SK-N-SH (cell line): ENCODE measurements around the gene POC1B. TPM values are rescaled to one million over a fixed set of nuclear protein-coding genes. Genes with fewer than 3 reads are reported as not detected.

Experiments
- CTCF ChIA-PET: fragments of 300-600, 350-600 bp; formaldehyde crosslinking; extraction: SDS; loops from one replicate; lab custom pipeline; 2021; lab: Yijun Ruan, JAX
- POLR2A ChIA-PET: fragments of 350-600 bp; sonication (Branson Sonifier 250); formaldehyde crosslinking; extraction: SDS; loops from one replicate; lab custom pipeline; 2020; ENCODE audit warnings: antibody characterized with exemption, inconsistent platforms; lab: Yijun Ruan, JAX
- DNase-seq: peaks from one replicate; pipeline ENCODE4 v3.0.0; 2012
- H2AFZ ChIP-seq: fragments of 200-600 bp; sonication (generic); 2 replicates; pipeline ENCODE4 v1.8.1; 2016; ENCODE audit warnings: antibody characterized with exemption, mild to moderate bottlenecking, low read depth
- H3F3A ChIP-seq: fragments of 200-600 bp; sonication (generic); replicated peaks from 2 replicates; pipeline ENCODE3; 2016; ENCODE audit warnings: antibody characterized with exemption, mild to moderate bottlenecking; ENCODE audit not compliant: insufficient read depth
- H3K27ac ChIP-seq, 2 experiments: fragments of 200-500 bp in 1 of 2; fragments of 200-600 bp in 1 of 2; sonication (Bioruptor generic) in 1 of 2; sonication (generic), shearing (Covaris generic) in 1 of 2; 2 replicates each; pipeline versions ENCODE4 v1.5.1 to v1.6.1; 2014 to 2016; ENCODE audit warnings: low read depth in 2 of 2, inconsistent platforms in 1 of 2, low read length in 1 of 2, mild to moderate bottlenecking in 1 of 2, mixed read lengths in 1 of 2
- H3K27me3 ChIP-seq: fragments of 200-600 bp; sonication (generic), shearing (Covaris generic); 2 replicates; pipeline ENCODE4 v1.6.1; 2016; ENCODE audit warnings: mixed run types; ENCODE audit not compliant: insufficient read depth
- H3K36me3 ChIP-seq, 2 experiments: fragments of 200-500 bp in 1 of 2; fragments of 200-600 bp in 1 of 2; sonication (Bioruptor generic) in 1 of 2; sonication (generic) in 1 of 2; replicated peaks in 1 of 2; 2 replicates each; pipeline versions ENCODE3 to v1.5.1; 2014 to 2016; ENCODE audit warnings: low read length in 1 of 2, mild to moderate bottlenecking in 1 of 2; ENCODE audit not compliant: insufficient read depth in 2 of 2, control insufficient read depth in 1 of 2
- H3K4me1 ChIP-seq, 2 experiments: fragments of 200-500 bp in 1 of 2; fragments of 200-600 bp in 1 of 2; sonication (Bioruptor generic) in 1 of 2; sonication (generic), shearing (Covaris generic) in 1 of 2; 2 replicates each; pipeline versions ENCODE4 v1.5.1 to v1.6.1; 2014 to 2016; ENCODE audit warnings: low read depth in 1 of 2, low read length in 1 of 2, mixed run types in 1 of 2; ENCODE audit not compliant: insufficient read depth in 2 of 2, control insufficient read depth in 1 of 2
- H3K4me2 ChIP-seq: fragments of 200-600 bp; sonication (generic), shearing (Covaris generic); 2 replicates; pipeline ENCODE4 v1.6.1; 2017; ENCODE audit warnings: mixed run types
- H3K4me3 ChIP-seq, 2 experiments: fragments of 200-500 bp in 1 of 2; fragments of 200-600 bp in 1 of 2; sonication (Bioruptor generic) in 1 of 2; sonication (generic), shearing (Covaris generic) in 1 of 2; 2 replicates each; pipeline versions ENCODE4 v1.5.1 to v1.8.1; 2014 to 2016; ENCODE audit warnings: low read depth in 2 of 2, inconsistent platforms in 1 of 2, low read length in 1 of 2, mild to moderate bottlenecking in 1 of 2, mixed read lengths in 1 of 2, moderate library complexity in 1 of 2
- H3K79me2 ChIP-seq: fragments of 200-600 bp; sonication (generic); 2 replicates; pipeline ENCODE4 v1.8.1; 2017; ENCODE audit warnings: mild to moderate bottlenecking; ENCODE audit not compliant: insufficient read depth
- H3K9ac ChIP-seq: fragments of 200-600 bp; sonication (generic); 2 replicates; pipeline ENCODE4 v1.6.1; 2017; ENCODE audit warnings: mixed run types
- H3K9me2 ChIP-seq: fragments of 200-600 bp; sonication (generic); 2 replicates; pipeline ENCODE4 v1.6.1; 2017; ENCODE audit warnings: mixed run types
- H3K9me3 ChIP-seq: fragments of 200-600 bp; sonication (generic); 2 replicates; pipeline ENCODE4 v1.6.1; 2017; ENCODE audit warnings: mixed run types, mild to moderate bottlenecking, moderate library complexity
- H4K20me1 ChIP-seq: fragments of 200-600 bp; sonication (generic); 2 replicates; pipeline ENCODE4 v1.6.1; 2017; ENCODE audit warnings: mild to moderate bottlenecking, mixed run types; ENCODE audit not compliant: insufficient read depth
- EP300 ChIP-seq, 2 experiments: IDR thresholded peaks; 2 replicates each; pipeline versions ENCODE4 v1.4.0 to v1.6.1; 2012; ENCODE audit warnings: borderline replicate concordance in 1 of 2, low read depth in 1 of 2, low read length in 1 of 2
- FOSL2 ChIP-seq: IDR thresholded peaks from 2 replicates; pipeline ENCODE4 v1.4.0; 2012; ENCODE audit warnings: low read depth, mild to moderate bottlenecking, moderate library complexity, borderline replicate concordance
- FOXJ3 ChIP-seq: sonication (generic); formaldehyde crosslinking; IDR thresholded peaks from 2 replicates; pipeline ENCODE4 v1.5.1; 2020; ENCODE audit warnings: mild to moderate bottlenecking, missing genetic modification reagents
- JUND ChIP-seq: IDR thresholded peaks from 2 replicates; pipeline ENCODE4 v1.4.0; 2012
- PBX3 ChIP-seq: IDR thresholded peaks from 2 replicates; pipeline ENCODE4; 2012
- POLR2AphosphoS5 ChIP-seq: IDR thresholded peaks from 2 replicates; pipeline ENCODE4 v1.6.1; 2012; ENCODE audit warnings: low read depth, low read length
- SIN3A ChIP-seq: IDR thresholded peaks from 2 replicates; pipeline ENCODE4 v1.6.1; 2012; ENCODE audit warnings: low read depth, mild to moderate bottlenecking, low read length, moderate library complexity, borderline replicate concordance
- TAF1 ChIP-seq: IDR thresholded peaks from 2 replicates; pipeline ENCODE4 v1.6.1; 2012; ENCODE audit warnings: low read depth, mild to moderate bottlenecking, low read length, moderate library complexity, borderline replicate concordance
- TCF12 ChIP-seq: IDR thresholded peaks from 2 replicates; pipeline ENCODE4 v1.4.0; 2012
- USF1 ChIP-seq: IDR thresholded peaks from 2 replicates; pipeline ENCODE4 v1.4.0; 2012; ENCODE audit warnings: low read depth, borderline replicate concordance
- WGBS: methylation state at CpG from one replicate; pipeline ENCODE4 v1.1.6; 2017; ENCODE audit warnings: low lambda C conversion rate; 5-methylcytosine and 5-hydroxymethylcytosine counted together
- polyA plus RNA-seq, 3 experiments: library from polyadenylated mRNA; depleted of rRNA; stranded (reverse); fragments of >200 nt; gene quantifications; 2 replicates each; pipeline ENCODE4 v1.2.3, GENCODE V29; 2012

The POC1B gene
- polyA plus RNA-seq, 1 of the 3 experiments (the other 2 are of a cell fraction) = 4.0 TPM

GRCh38 chr12:89456565-89456964 lies 69.3 kb downstream of the POC1B start (continued):
- TF ChIP-seq SIN3A = no peak

GRCh38 chr12:89454080-89454848 lies 71.6 kb downstream of the POC1B start:
- 79% methylated on average over 7 of the region's 7 CpGs for WGBS
- Histone ChIP-seq H3K4me1 (peaks cover 18 to 52% of the 10 kb centered on the region in 2 experiments; a peak in 3 of 4 replicates), H3K4me3 (no peak overlapping the region), H3K27me3 (no peaks in the 10 kb centered on the region), H3K4me2 (no peak overlapping the region; the same call in 1 of the 2 replicates), H3K9ac (peak overlapping the region; percentile 41; the same call in 1 of the 2 replicates), H3K79me2 (no peaks in the 10 kb centered on the region), H3K9me3 (no peaks in the 10 kb centered on the region), H4K20me1 (no peaks in the 10 kb centered on the region), H3F3A (peaks cover 27% of the 10 kb centered on the region), H3K36me3 (no peaks in the 10 kb centered on the region), H2AFZ (no peak overlapping the region), H3K9me2 (no peaks in the 10 kb centered on the region), H3K27ac (peak overlapping the region; percentile 87)
- no peak for DNase-seq
- no peak for TF ChIP-seq FOXJ3 (CRISPR knock-in tag)
- POLR2A ChIA-PET = no interaction called here
- CTCF ChIA-PET = interaction anchor here (0.6 to 1.5 kb wide), 3 partner anchors 100 to 435 kb away, joined by 3 to 4 read pairs (median 3); no protein-coding TSS in a partner anchor

DNA sequence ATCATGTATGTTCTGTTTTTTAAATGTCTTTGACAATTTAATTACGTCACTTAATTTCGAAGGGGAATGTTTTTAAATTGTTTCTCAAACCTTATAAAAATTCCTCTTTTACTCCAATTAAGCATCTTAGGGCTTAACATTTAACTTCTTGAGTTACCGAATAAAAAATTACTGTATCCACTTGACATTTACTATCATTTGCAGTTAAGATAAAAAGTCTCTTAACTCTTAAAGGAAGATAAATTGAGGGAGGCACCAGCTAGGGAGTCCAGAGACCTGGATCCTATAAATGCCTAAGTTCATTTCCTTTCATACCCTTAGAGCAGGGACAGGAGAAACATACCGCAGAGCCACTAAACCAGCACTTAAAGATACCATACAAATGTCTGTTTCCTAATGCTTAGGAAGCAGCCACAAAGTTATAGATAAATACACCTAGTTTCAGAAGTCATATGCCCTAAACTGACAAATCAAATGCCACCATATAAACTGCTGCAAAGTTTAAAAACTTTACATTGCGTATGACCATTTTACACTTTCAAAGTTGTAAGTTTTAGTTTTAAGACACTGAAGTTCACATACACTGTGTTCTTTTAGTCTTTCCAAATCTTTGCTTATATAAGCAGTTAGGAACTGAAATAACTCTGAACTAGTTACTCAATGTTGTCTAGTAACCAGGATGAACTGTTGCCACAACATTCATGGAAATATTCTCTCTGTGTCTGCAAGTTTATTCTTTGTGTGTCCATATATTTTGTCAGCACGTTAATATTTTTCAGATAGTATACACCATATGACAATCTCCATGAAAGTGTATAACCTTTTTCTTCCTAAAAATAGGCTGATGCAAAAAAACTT lies 72.5 kb downstream of the POC1B start:
- WGBS = 60% methylated on average over 6 of the region's 6 CpGs

More for the DNA sequence above, 72.5 kb downstream of the POC1B start:
- peaks cover 27% of the 10 kb centered on the region for H3F3A ChIP-seq
- H3K36me3 ChIP-seq = no peaks in the 10 kb centered on the region
- H3K4me2 ChIP-seq = peak overlapping the region; percentile 10; the same call in 1 of the 2 replicates
- H3K27me3 ChIP-seq = no peaks in the 10 kb centered on the region
- H3K9me3 ChIP-seq = no peaks in the 10 kb centered on the region
- TF ChIP-seq FOSL2 (no peak), POLR2AphosphoS5 (peak; percentile 28; the same call in 1 of the 2 replicates), USF1 (peak; percentile 40; the same call in 1 of the 2 replicates), PBX3 (peak; percentile 54), TCF12 (peak; percentile 69), JUND (no peak), EP300 (IDR thresholded peaks at IDR 0.05; ENCODE audit: borderline replicate concordance in 1 of 2, low read depth in 1 of 2, low read length in 1 of 2) (peak in 1 of 2 experiments; percentile 82; a peak in 2 of 4 replicates), TAF1 (no peak)
- H3K9me2 ChIP-seq = no peaks in the 10 kb centered on the region
- H3K4me3 ChIP-seq = no peak overlapping the region
- no peak for DNase-seq
- ChIA-PET POLR2A (no interaction called here), CTCF (interaction anchor here (1.1 to 3.0 kb wide), 3 partner anchors 8 to 402 kb away, joined by 3 to 15 read pairs (median 3); no protein-coding TSS in a partner anchor)
- H3K27ac ChIP-seq = peak overlapping the region; percentile 87
- H3K4me1 ChIP-seq = peaks cover 18 to 60% of the 10 kb centered on the region in 2 experiments; a peak in 3 of 4 replicates
- peak overlapping the region; percentile 49 for H2AFZ ChIP-seq
- H4K20me1 ChIP-seq = no peaks in the 10 kb centered on the region
- H3K9ac ChIP-seq = peak overlapping the region; percentile 45; the same call in 1 of the 2 replicates
- H3K79me2 ChIP-seq = no peaks in the 10 kb centered on the region
